ENCODE data around the gene SORCS2. TPM values are rescaled to one million over a fixed set of nuclear protein-coding genes. Genes with fewer than 3 reads are reported as not detected.

Gene SORCS2
- total and polyA plus RNA-seq, 12 donors: 0.67 to 15.5 (median 1.3) TPM

DNA sequence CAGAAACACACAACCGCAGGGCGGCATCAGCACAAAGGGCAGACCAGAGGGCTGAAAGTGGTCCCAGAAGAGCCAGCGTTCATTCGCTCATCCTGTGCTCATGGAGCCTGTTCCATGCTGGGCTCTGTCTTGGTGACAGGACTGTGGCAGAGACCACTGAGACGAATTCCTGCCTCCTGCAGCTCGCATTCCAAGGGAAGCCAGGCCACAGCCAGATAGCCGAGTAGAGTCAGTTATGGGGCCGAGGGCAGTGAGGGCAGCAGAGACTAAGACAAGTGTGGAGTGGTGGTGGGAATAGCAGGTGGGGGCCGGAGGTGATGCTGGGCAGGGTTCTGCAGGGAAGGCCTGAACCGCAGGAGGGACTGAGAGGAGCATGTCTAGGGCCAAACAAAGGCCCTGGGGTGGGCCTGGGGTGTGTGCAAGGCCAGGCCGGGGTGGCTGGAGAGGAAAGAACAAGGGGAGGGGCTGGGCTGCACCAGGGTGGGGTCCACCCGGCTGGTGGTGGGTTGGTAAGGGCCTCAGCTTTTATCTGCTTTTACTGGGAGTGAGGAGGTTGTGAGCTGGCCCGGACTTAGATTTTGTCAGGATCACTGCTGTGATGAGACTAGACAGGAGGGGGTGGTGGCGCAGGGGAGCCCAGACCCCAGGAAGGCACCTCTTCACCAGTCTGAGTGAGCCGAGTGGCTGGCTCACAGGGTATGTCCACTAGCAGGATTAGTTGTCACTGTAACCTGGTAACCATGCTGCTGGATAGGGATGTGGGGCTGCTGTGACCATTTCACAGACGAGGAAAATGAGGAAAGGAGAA, 236.1 kb downstream of the SORCS2 start:
- Histone ChIP-seq H3K9me3 (replicated peaks in 1 of 3) (no peaks in the 10 kb centered on the region), H3K4me3 (no peak overlapping the region), H3K36me3 (replicated peaks in 1 of 2) (no peaks in the 10 kb centered on the region), H3K4me1 (replicated peaks in 1 of 2) (no peaks in the 10 kb centered on the region), H3K27me3 (no peaks in the 10 kb centered on the region), H3K27ac (no peak overlapping the region)
- peak in 1 of 7 donors; percentile 4 for DNase-seq
- WGBS, 4 donors: 76 to 87% (median 80%) methylated on average over 13 to 16 of the region's 16 CpGs
- intact Hi-C loops (cut with DNase I): no loop called here
- TF ChIP-seq POLR2A (IDR thresholded peaks at IDR 0.05): no peak
- TF ChIP-seq, protein P1, sequence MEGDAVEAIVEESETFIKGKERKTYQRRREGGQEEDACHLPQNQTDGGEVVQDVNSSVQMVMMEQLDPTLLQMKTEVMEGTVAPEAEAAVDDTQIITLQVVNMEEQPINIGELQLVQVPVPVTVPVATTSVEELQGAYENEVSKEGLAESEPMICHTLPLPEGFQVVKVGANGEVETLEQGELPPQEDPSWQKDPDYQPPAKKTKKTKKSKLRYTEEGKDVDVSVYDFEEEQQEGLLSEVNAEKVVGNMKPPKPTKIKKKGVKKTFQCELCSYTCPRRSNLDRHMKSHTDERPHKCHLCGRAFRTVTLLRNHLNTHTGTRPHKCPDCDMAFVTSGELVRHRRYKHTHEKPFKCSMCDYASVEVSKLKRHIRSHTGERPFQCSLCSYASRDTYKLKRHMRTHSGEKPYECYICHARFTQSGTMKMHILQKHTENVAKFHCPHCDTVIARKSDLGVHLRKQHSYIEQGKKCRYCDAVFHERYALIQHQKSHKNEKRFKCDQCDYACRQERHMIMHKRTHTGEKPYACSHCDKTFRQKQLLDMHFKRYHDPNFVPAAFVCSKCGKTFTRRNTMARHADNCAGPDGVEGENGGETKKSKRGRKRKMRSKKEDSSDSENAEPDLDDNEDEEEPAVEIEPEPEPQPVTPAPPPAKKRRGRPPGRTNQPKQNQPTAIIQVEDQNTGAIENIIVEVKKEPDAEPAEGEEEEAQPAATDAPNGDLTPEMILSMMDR (IDR thresholded peaks at IDR 0.05): no peak

DNA sequence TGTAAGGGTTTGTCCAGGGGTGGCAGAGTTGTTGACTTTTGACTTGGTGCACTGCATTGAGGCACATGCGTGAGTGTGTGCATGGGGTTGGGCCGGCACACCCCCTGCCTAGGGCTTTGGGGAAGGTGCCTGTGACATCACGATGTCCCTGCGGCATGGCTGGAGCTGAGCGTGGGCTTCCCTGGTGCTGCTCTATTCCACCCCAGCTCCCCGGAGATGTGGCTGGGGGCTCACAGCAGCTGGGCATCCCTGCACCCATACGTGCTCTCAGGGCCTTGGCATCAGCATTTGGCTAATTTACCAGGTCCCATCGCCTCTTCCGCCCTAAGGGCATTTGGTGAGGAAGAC, 236.7 kb downstream of the SORCS2 start:
- H3K4me3 ChIP-seq: no peak overlapping the region
- H3K9me3 ChIP-seq (replicated peaks in 1 of 3): no peaks in the 10 kb centered on the region
- H3K27ac ChIP-seq: no peak overlapping the region
- no peaks in the 10 kb centered on the region for H3K27me3 ChIP-seq
- H3K4me1 ChIP-seq (replicated peaks in 1 of 2): no peaks in the 10 kb centered on the region
- intact Hi-C loops (cut with DNase I): no loop called here
- TF ChIP-seq POLR2A (IDR thresholded peaks at IDR 0.05): no peak
- no peaks in the 10 kb centered on the region for H3K36me3 ChIP-seq (replicated peaks in 1 of 2)
- no peak for DNase-seq
- 65 to 91% (median 84%) methylated on average over 5 to 9 of the region's 9 CpGs for WGBS, 4 donors

DNA sequence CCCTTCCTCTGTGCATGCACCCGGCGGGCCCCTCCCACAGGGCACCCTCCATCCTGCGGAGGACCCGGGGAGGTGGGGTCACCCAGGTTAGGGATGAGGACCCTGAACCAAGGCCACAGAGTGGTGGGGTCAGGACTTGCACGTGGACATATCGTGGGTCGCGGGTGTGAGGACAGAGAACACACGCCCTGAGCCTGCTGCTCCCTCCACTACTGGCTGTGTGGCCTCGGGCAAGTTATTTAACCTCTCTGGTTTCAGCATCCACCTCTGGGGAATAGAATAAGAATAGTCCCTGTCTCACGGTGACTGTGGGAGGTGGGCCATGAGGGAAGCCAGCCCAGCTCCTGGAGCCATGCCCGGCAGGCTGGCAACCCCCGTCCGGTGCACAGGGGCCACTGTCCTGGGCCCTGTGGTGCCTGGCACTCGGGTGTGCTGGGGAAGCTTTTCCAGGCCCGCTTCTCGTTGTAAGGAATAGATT, 237.3 kb downstream of the SORCS2 start:
- no peak overlapping the region for H3K27ac ChIP-seq
- no peaks in the 10 kb centered on the region for H3K4me1 ChIP-seq (replicated peaks in 1 of 2)
- intact Hi-C loops (cut with DNase I): no loop called here
- no peak overlapping the region for H3K4me3 ChIP-seq
- peak in 1 of 7 donors; percentile 3 for DNase-seq
- no peak for TF ChIP-seq POLR2A (IDR thresholded peaks at IDR 0.05)
- TF ChIP-seq, protein P1 (IDR thresholded peaks at IDR 0.05): no peak
- H3K9me3 ChIP-seq (replicated peaks in 1 of 3): no peaks in the 10 kb centered on the region
- H3K36me3 ChIP-seq (replicated peaks in 1 of 2): no peaks in the 10 kb centered on the region
- no peaks in the 10 kb centered on the region for H3K27me3 ChIP-seq
- 68 to 78% (median 76%) methylated on average over 17 of the region's 17 CpGs for WGBS, 4 donors

DNA sequence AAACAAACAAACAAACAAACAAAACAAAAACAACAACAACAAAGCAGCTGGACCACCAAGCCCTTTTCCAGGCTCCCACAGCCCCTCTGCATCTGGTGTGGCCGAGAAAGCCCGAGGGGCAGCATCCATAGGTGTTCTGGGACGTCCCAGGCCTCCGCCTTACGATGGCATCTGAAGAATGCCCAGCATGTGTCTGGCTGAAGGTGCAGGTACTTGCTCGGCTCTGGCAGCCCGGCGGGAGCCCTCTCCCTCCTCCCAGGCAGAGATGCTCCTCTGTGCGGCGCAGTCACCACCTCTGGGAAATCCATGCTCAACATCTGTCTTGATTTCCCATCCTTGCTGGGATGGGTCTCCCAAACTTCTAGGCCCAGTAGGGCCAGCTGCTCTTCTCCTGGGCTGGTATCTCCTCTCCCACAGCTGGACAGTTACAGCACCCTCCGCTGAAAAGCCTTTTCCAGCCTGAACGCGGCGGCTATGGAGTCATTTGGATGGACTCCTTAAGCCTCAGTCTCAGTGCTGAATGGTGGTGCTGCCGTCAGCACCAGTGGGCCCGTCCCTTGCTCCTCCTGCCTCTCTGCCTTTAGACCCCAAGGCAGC, 238.1 kb downstream of the SORCS2 start:
- WGBS, 4 donors: 73 to 76% (median 75%) methylated on average over 12 to 16 of the region's 16 CpGs
- Histone ChIP-seq H3K4me1 (replicated peaks in 1 of 2) (no peaks in the 10 kb centered on the region), H3K36me3 (replicated peaks in 1 of 2) (no peaks in the 10 kb centered on the region), H3K27ac (no peak overlapping the region), H3K9me3 (replicated peaks in 1 of 3) (no peaks in the 10 kb centered on the region), H3K4me3 (no peak overlapping the region), H3K27me3 (no peaks in the 10 kb centered on the region)
- intact Hi-C loops (cut with DNase I): no loop called here
- DNase-seq: peak in 1 of 7 donors; percentile 3
- TF ChIP-seq, protein P1 (IDR thresholded peaks at IDR 0.05): no peak
- TF ChIP-seq POLR2A (IDR thresholded peaks at IDR 0.05): no peak
